ENCODE data around the gene PUS7.
A peak's percentile ranks its signal among the peaks of the same experiment; 100 is the strongest.

Gene PUS7

GRCh38 chr7:105493196-105493922, 28.7 kb downstream of the PUS7 start:
- H3K27me3 ChIP-seq (ENCODE audit: low read length) = no peaks in the 10 kb centered on the region
- no peak overlapping the region for H3K4me2 ChIP-seq (ENCODE audit: low read depth, low read length, poor library complexity, severe bottlenecking)
- TF ChIP-seq EZH2phosphoT487 (conservative IDR thresholded peaks at IDR 0.05; ENCODE audit: low read length) = no peak
- TF ChIP-seq, protein P1, sequence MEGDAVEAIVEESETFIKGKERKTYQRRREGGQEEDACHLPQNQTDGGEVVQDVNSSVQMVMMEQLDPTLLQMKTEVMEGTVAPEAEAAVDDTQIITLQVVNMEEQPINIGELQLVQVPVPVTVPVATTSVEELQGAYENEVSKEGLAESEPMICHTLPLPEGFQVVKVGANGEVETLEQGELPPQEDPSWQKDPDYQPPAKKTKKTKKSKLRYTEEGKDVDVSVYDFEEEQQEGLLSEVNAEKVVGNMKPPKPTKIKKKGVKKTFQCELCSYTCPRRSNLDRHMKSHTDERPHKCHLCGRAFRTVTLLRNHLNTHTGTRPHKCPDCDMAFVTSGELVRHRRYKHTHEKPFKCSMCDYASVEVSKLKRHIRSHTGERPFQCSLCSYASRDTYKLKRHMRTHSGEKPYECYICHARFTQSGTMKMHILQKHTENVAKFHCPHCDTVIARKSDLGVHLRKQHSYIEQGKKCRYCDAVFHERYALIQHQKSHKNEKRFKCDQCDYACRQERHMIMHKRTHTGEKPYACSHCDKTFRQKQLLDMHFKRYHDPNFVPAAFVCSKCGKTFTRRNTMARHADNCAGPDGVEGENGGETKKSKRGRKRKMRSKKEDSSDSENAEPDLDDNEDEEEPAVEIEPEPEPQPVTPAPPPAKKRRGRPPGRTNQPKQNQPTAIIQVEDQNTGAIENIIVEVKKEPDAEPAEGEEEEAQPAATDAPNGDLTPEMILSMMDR (IDR thresholded peaks at IDR 0.05; ENCODE audit: insufficient read depth, low read length, poor library complexity, severe bottlenecking) = no peak
- no peak overlapping the region for H3K4me3 ChIP-seq (ENCODE audit: insufficient read depth, low read length, poor library complexity, severe bottlenecking)
- 0 out of 2 replicates have a peak, but pooled peaks cover 5% of the 10 kb centered on the region for H3F3A ChIP-seq (ENCODE audit: insufficient read depth)
- H3K27ac ChIP-seq (ENCODE audit: low read depth, low read length) = no peak overlapping the region
- H3K36me3 ChIP-seq (ENCODE audit: low read length) = peaks cover 6% of the 10 kb centered on the region; the same call in 1 of the 2 replicates
- no peaks in the 10 kb centered on the region for H3K79me2 ChIP-seq (ENCODE audit: insufficient read depth, low read length)
- no peak overlapping the region for H2AFZ ChIP-seq (ENCODE audit: low read depth, low read length, severe bottlenecking)
- H3K9ac ChIP-seq (ENCODE audit: low read length) = no peak overlapping the region
- no peaks in the 10 kb centered on the region for H4K20me1 ChIP-seq (ENCODE audit: low read depth, low read length)
- H3K9me3 ChIP-seq (ENCODE audit: insufficient read depth, low read length) = no peaks in the 10 kb centered on the region
- no peaks in the 10 kb centered on the region for H3K9me2 ChIP-seq (replicated peaks; ENCODE audit: insufficient read depth, low read length)

DNA sequence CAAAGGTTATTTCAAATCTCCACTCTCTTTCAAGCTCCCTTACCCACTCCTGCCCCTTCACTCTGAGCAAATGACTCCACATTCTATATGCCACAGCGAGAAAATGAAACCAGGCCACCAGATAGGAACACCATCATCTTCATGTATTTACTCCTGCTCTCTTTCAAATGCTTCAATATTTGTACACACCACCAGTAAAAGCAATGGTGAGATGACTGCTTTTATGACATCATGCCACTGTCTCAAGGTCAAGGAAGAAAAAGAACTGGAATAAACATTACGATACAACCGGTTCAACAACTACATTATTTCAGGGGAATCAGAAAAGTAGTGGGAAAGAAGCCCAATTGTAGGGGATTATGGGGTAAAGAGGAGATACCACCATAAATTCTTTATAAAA, 32.7 kb downstream of the PUS7 start:
- H3K27me3 ChIP-seq (ENCODE audit: low read length) = no peaks in the 10 kb centered on the region
- TF ChIP-seq, protein P1 (IDR thresholded peaks at IDR 0.05; ENCODE audit: insufficient read depth, low read length, poor library complexity, severe bottlenecking) = no peak
- no peak for TF ChIP-seq EZH2phosphoT487 (conservative IDR thresholded peaks at IDR 0.05; ENCODE audit: low read length)
- H3K36me3 ChIP-seq (ENCODE audit: low read length) = peaks cover 4% of the 10 kb centered on the region; the same call in 1 of the 2 replicates
- no peaks in the 10 kb centered on the region for H4K20me1 ChIP-seq (ENCODE audit: low read depth, low read length)
- no peaks in the 10 kb centered on the region for H3K9me2 ChIP-seq (replicated peaks; ENCODE audit: insufficient read depth, low read length)
- H3K4me3 ChIP-seq (ENCODE audit: insufficient read depth, low read length, poor library complexity, severe bottlenecking) = no peak overlapping the region
- H3K4me2 ChIP-seq (ENCODE audit: low read depth, low read length, poor library complexity, severe bottlenecking) = no peak overlapping the region
- H3K27ac ChIP-seq (ENCODE audit: low read depth, low read length) = no peak overlapping the region
- 0 out of 2 replicates have a peak, but pooled peaks cover 5% of the 10 kb centered on the region for H3F3A ChIP-seq (ENCODE audit: insufficient read depth)
- no peaks in the 10 kb centered on the region for H3K9me3 ChIP-seq (ENCODE audit: insufficient read depth, low read length)
- H3K79me2 ChIP-seq (ENCODE audit: insufficient read depth, low read length) = no peaks in the 10 kb centered on the region
- H2AFZ ChIP-seq (ENCODE audit: low read depth, low read length, severe bottlenecking) = no peak overlapping the region
- H3K9ac ChIP-seq (ENCODE audit: low read length) = no peak overlapping the region

- H3K27me3 ChIP-seq (ENCODE audit: low read length) = no peaks in the 10 kb centered on the region
- peaks cover 4% of the 10 kb centered on the region; the same call in 1 of the 2 replicates for H3K36me3 ChIP-seq (ENCODE audit: low read length)
- no peaks in the 10 kb centered on the region for H3K9me3 ChIP-seq (ENCODE audit: insufficient read depth, low read length)
- no peaks in the 10 kb centered on the region for H3K9me2 ChIP-seq (replicated peaks; ENCODE audit: insufficient read depth, low read length)
- TF ChIP-seq EZH2phosphoT487 (conservative IDR thresholded peaks at IDR 0.05; ENCODE audit: low read length) = no peak
- TF ChIP-seq, protein P1 (IDR thresholded peaks at IDR 0.05; ENCODE audit: insufficient read depth, low read length, poor library complexity, severe bottlenecking) = peak; percentile 15
- H3K9ac ChIP-seq (ENCODE audit: low read length) = no peak overlapping the region
- no peaks in the 10 kb centered on the region for H3K79me2 ChIP-seq (ENCODE audit: insufficient read depth, low read length)
- 0 out of 2 replicates have a peak, but pooled peaks cover 5% of the 10 kb centered on the region for H3F3A ChIP-seq (ENCODE audit: insufficient read depth)
- H3K27ac ChIP-seq (ENCODE audit: low read depth, low read length) = no peak overlapping the region
- H3K4me2 ChIP-seq (ENCODE audit: low read depth, low read length, poor library complexity, severe bottlenecking) = no peak overlapping the region
- H2AFZ ChIP-seq (ENCODE audit: low read depth, low read length, severe bottlenecking) = no peak overlapping the region
- no peaks in the 10 kb centered on the region for H4K20me1 ChIP-seq (ENCODE audit: low read depth, low read length)
- no peak overlapping the region for H3K4me3 ChIP-seq (ENCODE audit: insufficient read depth, low read length, poor library complexity, severe bottlenecking)
Observed at GRCh38 chr7:105487579-105488571, 34.2 kb downstream of the PUS7 start.

All from SU-DHL-6 (cell line).